Measurements from ENCODE around the gene NCKAP5.

GRCh38 chr2:132977812-132978529 is 590.3 kb downstream of the NCKAP5 start:
- TF ChIP-seq, protein P1, sequence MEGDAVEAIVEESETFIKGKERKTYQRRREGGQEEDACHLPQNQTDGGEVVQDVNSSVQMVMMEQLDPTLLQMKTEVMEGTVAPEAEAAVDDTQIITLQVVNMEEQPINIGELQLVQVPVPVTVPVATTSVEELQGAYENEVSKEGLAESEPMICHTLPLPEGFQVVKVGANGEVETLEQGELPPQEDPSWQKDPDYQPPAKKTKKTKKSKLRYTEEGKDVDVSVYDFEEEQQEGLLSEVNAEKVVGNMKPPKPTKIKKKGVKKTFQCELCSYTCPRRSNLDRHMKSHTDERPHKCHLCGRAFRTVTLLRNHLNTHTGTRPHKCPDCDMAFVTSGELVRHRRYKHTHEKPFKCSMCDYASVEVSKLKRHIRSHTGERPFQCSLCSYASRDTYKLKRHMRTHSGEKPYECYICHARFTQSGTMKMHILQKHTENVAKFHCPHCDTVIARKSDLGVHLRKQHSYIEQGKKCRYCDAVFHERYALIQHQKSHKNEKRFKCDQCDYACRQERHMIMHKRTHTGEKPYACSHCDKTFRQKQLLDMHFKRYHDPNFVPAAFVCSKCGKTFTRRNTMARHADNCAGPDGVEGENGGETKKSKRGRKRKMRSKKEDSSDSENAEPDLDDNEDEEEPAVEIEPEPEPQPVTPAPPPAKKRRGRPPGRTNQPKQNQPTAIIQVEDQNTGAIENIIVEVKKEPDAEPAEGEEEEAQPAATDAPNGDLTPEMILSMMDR (IDR thresholded peaks at IDR 0.05; ENCODE audit: insufficient read depth, low read length): no peak
- TF ChIP-seq POLR2AphosphoS5 (IDR thresholded peaks at IDR 0.05; ENCODE audit: low read depth) (no peak), GABPA (IDR thresholded peaks at IDR 0.05; ENCODE audit: low read depth) (no peak), REST (IDR thresholded peaks at IDR 0.05; ENCODE audit: insufficient replicate concordance, low read depth) (no peak)

All from HL-60 (cell line).